Measurements from ENCODE around the gene TMPRSS7. TPM values are rescaled to one million over a fixed set of nuclear protein-coding genes. Genes with fewer than 3 reads are reported as not detected.

Gene TMPRSS7
- total RNA-seq, 1 experiment from 2014 or later = not detected

GRCh38 chr3:112126511-112126911 lies 92.0 kb downstream of the TMPRSS7 start:
- Mint-ChIP-seq H3K27me3 (ENCODE audit: low read depth) (no peaks in the 10 kb centered on the region), H3K4me1 (peaks cover 54% of the 10 kb centered on the region), H3K27ac (peak overlapping the region; percentile 89), H3K36me3 (peaks cover 4% of the 10 kb centered on the region; the same call in 1 of the 2 replicates), H3K4me3 (no peak overlapping the region; the same call in 1 of the 2 replicates), H3K9me3 (no peaks in the 10 kb centered on the region)
- peak; percentile 46; the same call in 1 of the 2 replicates for TF ChIP-seq TEAD1 (CRISPR knock-in tag; IDR thresholded peaks at IDR 0.05)
- TF ChIP-seq ZNF532 (CRISPR knock-in tag; IDR thresholded peaks at IDR 0.05; ENCODE audit: borderline replicate concordance) = no peak
- DNase-seq (ENCODE audit: low spot score) (peak; percentile 30), ATAC-seq (peak; percentile 87)
- ChIA-PET POLR2A (interaction anchor here (1.0 kb wide), 1 partner anchor 207 kb away, joined by 4 read pairs; the partner anchor contains the start of gene CD200), CTCF (interaction anchor here (1.7 to 8.7 kb wide), 3 partner anchors 11 to 113 kb away, joined by 5 to 73 read pairs (median 44); no protein-coding TSS in a partner anchor)

GRCh38 chr3:112127522-112128494 lies 93.3 kb downstream of the TMPRSS7 start:
- H3K9me3 Mint-ChIP-seq = no peaks in the 10 kb centered on the region
- ATAC-seq (no peak), DNase-seq (ENCODE audit: low spot score) (no peak)
- H3K27me3 Mint-ChIP-seq (ENCODE audit: low read depth) = no peaks in the 10 kb centered on the region
- H3K36me3 Mint-ChIP-seq = peaks cover 4% of the 10 kb centered on the region; the same call in 1 of the 2 replicates
- H3K4me3 Mint-ChIP-seq = no peak overlapping the region
- H3K27ac Mint-ChIP-seq = peak overlapping the region; percentile 89; the same call in 1 of the 2 replicates
- ChIA-PET CTCF (interaction anchor here (5.4 to 8.7 kb wide), 2 partner anchors 10 to 16 kb away, joined by 44 to 73 read pairs; no protein-coding TSS in a partner anchor), POLR2A (no interaction called here)
- peaks cover 54% of the 10 kb centered on the region for H3K4me1 Mint-ChIP-seq
- no peak for TF ChIP-seq ZBTB43 (CRISPR knock-in tag; IDR thresholded peaks at IDR 0.05)
- no peak for TF ChIP-seq FOXK1 (CRISPR knock-in tag; IDR thresholded peaks at IDR 0.05)
- TF ChIP-seq NFE2L1 (CRISPR knock-in tag; IDR thresholded peaks at IDR 0.05) = no peak
- no peak for TF ChIP-seq RORB (CRISPR knock-in tag; IDR thresholded peaks at IDR 0.05)
- TF ChIP-seq CDX4 (CRISPR knock-in tag; IDR thresholded peaks at IDR 0.05; ENCODE audit: borderline replicate concordance) = no peak
- TF ChIP-seq CREB1 (CRISPR knock-in tag; IDR thresholded peaks at IDR 0.05) = no peak
- TF ChIP-seq USF2 (CRISPR knock-in tag; IDR thresholded peaks at IDR 0.05) = no peak
- no peak for TF ChIP-seq MXD4 (CRISPR knock-in tag; IDR thresholded peaks at IDR 0.05; ENCODE audit: borderline replicate concordance)
- TF ChIP-seq FOXJ3 (CRISPR knock-in tag; IDR thresholded peaks at IDR 0.05; ENCODE audit: borderline replicate concordance) = no peak
